Tibial nerve (tissue), 3 donors: ENCODE results near the gene SRF.

Experiments used
- CTCF ChIP-seq, 5 experiments: fragments of 200-600 bp in 3 of 5; fragments of 450-650 bp in 2 of 5; sonication (generic) in 3 of 5; IDR thresholded peaks; one replicate each; pipeline ENCODE4 v1.5.1; 2016 to 2019; ENCODE audit warnings: antibody characterized with exemption in 5 of 5, mild to moderate bottlenecking in 3 of 5, moderate library complexity in 2 of 5
- POLR2A ChIP-seq, 2 donors: fragments of 450-650 bp; IDR thresholded peaks; one replicate each; pipeline ENCODE4 v1.6.1; 2017; ENCODE audit warnings: antibody characterized with exemption in 2 of 2, mild to moderate bottlenecking in 2 of 2, moderate library complexity in 2 of 2

- TF ChIP-seq CTCF (IDR thresholded peaks at IDR 0.05) (no peak), POLR2A (IDR thresholded peaks at IDR 0.05) (no peak)
Observed at GRCh38 chr6:43219119-43219518, 48.0 kb downstream of the SRF start.
